ENCODE data around the gene GPRC5B. TPM values are rescaled to one million over a fixed set of nuclear protein-coding genes. Genes with fewer than 3 reads are reported as not detected.
A peak's percentile ranks its signal among the peaks of the same experiment; 100 is the strongest.

GPRC5B gene
- total and polyA plus RNA-seq, 2 of the 8 experiments (the other 6 are each of a cell fraction or from before 2014, with no cell fraction given): 106 to 160 TPM

DNA sequence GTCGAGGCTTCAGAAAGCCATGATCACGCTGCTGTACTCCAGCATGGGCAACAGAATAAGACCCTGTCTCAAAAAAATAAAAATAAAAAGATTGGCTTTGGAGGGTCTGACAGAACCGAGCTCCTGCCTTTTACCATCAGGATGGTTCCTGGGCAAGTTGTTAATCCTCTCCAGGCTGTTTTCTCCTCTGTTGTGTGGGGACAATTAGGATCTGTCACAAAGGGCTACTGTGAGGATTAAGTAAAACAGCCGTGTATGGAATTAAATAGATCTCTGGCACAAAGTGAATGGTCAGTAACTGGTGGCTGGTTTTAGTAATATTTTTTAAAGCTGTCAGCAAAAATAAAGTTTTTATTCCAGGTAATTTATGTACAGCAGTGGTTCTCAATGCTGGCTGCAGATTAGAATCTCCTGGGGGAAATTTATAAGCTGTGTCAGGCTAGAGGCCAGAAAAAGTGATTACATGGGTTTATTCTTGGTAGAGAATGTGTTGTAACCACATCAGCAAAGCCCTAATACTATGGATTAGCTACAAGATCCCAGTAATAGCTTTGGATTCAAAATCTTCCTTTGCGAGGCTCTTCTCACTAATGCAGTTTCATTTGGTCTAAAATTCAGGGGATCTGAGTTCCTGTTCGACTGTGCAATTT, 47.2 kb downstream of the GPRC5B start:
- Histone ChIP-seq H3K4me1 (replicated peaks in 1 of 4; ENCODE audit: control insufficient read depth in 3 of 4, insufficient read depth in 4 of 4, low read length in 3 of 4) (peaks cover 0 to 13% (median 6%) of the 10 kb centered on the region in 4 experiments; a peak in 6 of 7 replicates), H2BK12ac (ENCODE audit: low read depth, low read length) (0 out of 2 replicates have a peak overlapping the region, but pooled peaks have one; percentile 10), H2AK5ac (ENCODE audit: low read depth, low read length) (no peak overlapping the region), H3K56ac (replicated peaks; ENCODE audit: insufficient read length, low read depth, low read length) (no peak overlapping the region), H3K18ac (ENCODE audit: extremely low read depth, low read length) (no peak overlapping the region), H4K91ac (replicated peaks; ENCODE audit: insufficient read length, low read length) (no peak overlapping the region), H2AFZ (ENCODE audit: low read length) (peak overlapping the region; percentile 12; the same call in 1 of the 2 replicates), H3K23ac (ENCODE audit: insufficient read length) (no peak overlapping the region), H3K14ac (ENCODE audit: insufficient read length) (no peak overlapping the region), H3K4me3 (ENCODE audit: extremely low read depth in 1 of 4, insufficient read depth in 2 of 4, low read depth in 3 of 4, low read length in 4 of 4) (no peak overlapping the region), H3K36me3 (ENCODE audit: control insufficient read depth in 2 of 4, insufficient read depth in 4 of 4, low read length in 3 of 4) (no peaks in the 10 kb centered on the region), H2BK15ac (ENCODE audit: low read length) (no peak overlapping the region), H3K79me2 (ENCODE audit: control insufficient read depth in 1 of 2, insufficient read depth in 2 of 2, low read length in 2 of 2) (no peaks in the 10 kb centered on the region), H4K8ac (ENCODE audit: extremely low read depth, insufficient read depth, low read length) (no peak overlapping the region), H2BK20ac (ENCODE audit: low read length) (peak overlapping the region; percentile 40; the same call in 1 of the 2 replicates), H3K9ac (replicated peaks in 1 of 4; ENCODE audit: extremely low read depth in 1 of 4, low read depth in 3 of 4, low read length in 3 of 4) (no peak overlapping the region; a peak in 2 of 7 replicates), H3K4me2 (ENCODE audit: insufficient read depth in 1 of 2, low read depth in 2 of 2, low read length in 2 of 2) (peak overlapping the region; percentile 23 to 24; a peak in 2 of 4 replicates), H3K23me2 (ENCODE audit: low read depth, low read length) (peaks cover 2% of the 10 kb centered on the region; the same call in 1 of the 2 replicates), H2BK120ac (replicated peaks; ENCODE audit: low read depth, low read length) (no peak overlapping the region), H2BK5ac (ENCODE audit: low read depth, low read length) (no peak overlapping the region), H3K27me3 (replicated peaks in 1 of 4; ENCODE audit: control insufficient read depth in 3 of 4, extremely low read depth in 1 of 4, insufficient read depth in 3 of 4, low read length in 3 of 4) (no peaks in the 10 kb centered on the region), H4K5ac (ENCODE audit: insufficient read length, low read depth, low read length) (no peak overlapping the region), H4K20me1 (replicated peaks in 1 of 2; ENCODE audit: control insufficient read depth in 1 of 2, insufficient read depth in 2 of 2, low read length in 2 of 2) (no peaks in the 10 kb centered on the region), H3K79me1 (ENCODE audit: low read depth, low read length) (no peaks in the 10 kb centered on the region), H3K27ac (ENCODE audit: low read depth, low read length) (no peak overlapping the region; the same call in 1 of the 2 replicates), H3K4ac (replicated peaks; ENCODE audit: insufficient read length, low read depth, low read length) (no peak overlapping the region), H3K9me3 (ENCODE audit: insufficient read depth in 2 of 2, low read depth in 1 of 2, low read length in 1 of 2) (no peaks in the 10 kb centered on the region)
- DNase-seq (ENCODE audit: low read depth in 1 of 2, low spot score in 2 of 2) (no peak), FAIRE-seq (no peak)
- TF ChIP-seq FOSL1 (IDR thresholded peaks at IDR 0.05; ENCODE audit: insufficient read depth, low read depth, low read length) (no peak), TCF12 (IDR thresholded peaks at IDR 0.05; ENCODE audit: low read depth, low read length) (no peak)
- WGBS, 2 experiments (ENCODE audit: extremely low coverage in 1 of 2, insufficient coverage in 1 of 2, insufficient read length in 1 of 2, insufficient replicate concordance in 2 of 2, low coverage in 1 of 2, low lambda C conversion rate in 2 of 2, missing lambda C conversion rate in 1 of 2): 78% methylated on average over 6 of the region's 6 CpGs; no CpG with 5 or more reads in 1 of the 2 experiments
- ChIA-PET CTCF (ENCODE audit: partially characterized antibody) (interaction anchor here (0.8 to 1.2 kb wide), 2 partner anchors 30 to 49 kb away, joined by 3 to 4 read pairs; no protein-coding TSS in a partner anchor), POLR2A (ENCODE audit: partially characterized antibody) (interaction anchor here (0.6 to 2.4 kb wide), 3 partner anchors 16 to 1170 kb away, joined by 3 to 9 read pairs (median 3); no protein-coding TSS in a partner anchor)
